ENCODE measurements around the gene BANP. TPM values are rescaled to one million over a fixed set of nuclear protein-coding genes. Genes with fewer than 3 reads are reported as not detected.
"Not testable (repeated sequence)": the region's sequence is repeated elsewhere in the genome, so short reads cannot be mapped to it uniquely, and the experiment has no call there.

Gene BANP
- total RNA-seq, 1 donor from 2014 or later: 30.4 TPM

DNA sequence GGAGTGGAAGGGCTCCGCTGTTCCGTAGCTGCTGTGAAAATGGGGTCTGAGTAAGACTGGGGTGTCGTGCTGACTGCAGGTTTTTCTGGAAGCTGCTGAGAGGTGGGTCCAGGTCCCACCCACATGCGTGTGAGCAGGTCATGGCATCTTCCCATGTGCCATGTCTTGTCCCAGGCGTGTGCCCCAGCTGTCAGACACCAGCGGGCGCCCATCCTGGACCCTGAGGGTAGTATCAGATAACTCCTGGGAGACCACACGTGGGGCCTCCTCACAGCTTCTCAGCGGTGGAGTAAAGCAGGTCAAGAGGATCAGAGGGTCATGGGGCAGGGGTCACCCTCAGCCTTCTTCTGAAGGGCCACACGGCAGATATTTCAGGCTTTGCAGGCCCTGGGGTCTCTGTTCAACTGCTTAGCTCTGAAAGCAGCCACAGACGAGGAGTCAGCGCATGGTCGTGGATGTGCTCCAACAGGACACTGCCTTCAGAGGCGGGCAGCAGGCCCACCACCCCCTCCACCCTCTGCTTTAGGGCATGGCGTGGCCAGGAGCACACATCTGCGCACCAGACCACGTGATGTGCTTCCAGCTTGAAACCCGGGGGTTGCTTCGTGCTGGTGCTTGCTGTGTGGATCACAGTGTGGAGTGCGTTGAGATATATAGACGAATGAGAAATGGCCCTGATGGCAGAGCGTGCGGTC lies 68.7 kb downstream of the BANP start:
- Mint-ChIP-seq H3K4me3 (no peak overlapping the region), H3K27me3 (ENCODE audit: insufficient read depth, low read depth) (no peaks in the 10 kb centered on the region), H3K27ac (no peak overlapping the region), H3K9me3 (no peaks in the 10 kb centered on the region), H3K4me1 (peaks cover 30% of the 10 kb centered on the region), H3K36me3 (peaks cover 3% of the 10 kb centered on the region)
- Histone ChIP-seq H3K9me3 (ENCODE audit: low read depth) (no peaks in the 10 kb centered on the region), H3K4me2 (no peak overlapping the region), H3K4me1 (peaks cover 3% of the 10 kb centered on the region), H3K27ac (no peak overlapping the region), H3K27me3 (no peaks in the 10 kb centered on the region), H3K4me3 (no peak overlapping the region), H3F3A (ENCODE audit: low read depth) (no peaks in the 10 kb centered on the region), H3K36me3 (no peaks in the 10 kb centered on the region), H4K20me1 (ENCODE audit: low read depth) (peaks cover 6% of the 10 kb centered on the region), H3K79me2 (ENCODE audit: low read depth) (no peaks in the 10 kb centered on the region), H3K9ac (no peak overlapping the region), H2AFZ (replicated peaks) (no peak overlapping the region)
- TF ChIP-seq EZH2phosphoT487 (IDR thresholded peaks at IDR 0.05): no peak
- TF ChIP-seq CTCF (IDR thresholded peaks at IDR 0.05): no peak
- no peak for TF ChIP-seq EZH2 (IDR thresholded peaks at IDR 0.05)
- no peak for DNase-seq (ENCODE audit: low spot score)

DNA sequence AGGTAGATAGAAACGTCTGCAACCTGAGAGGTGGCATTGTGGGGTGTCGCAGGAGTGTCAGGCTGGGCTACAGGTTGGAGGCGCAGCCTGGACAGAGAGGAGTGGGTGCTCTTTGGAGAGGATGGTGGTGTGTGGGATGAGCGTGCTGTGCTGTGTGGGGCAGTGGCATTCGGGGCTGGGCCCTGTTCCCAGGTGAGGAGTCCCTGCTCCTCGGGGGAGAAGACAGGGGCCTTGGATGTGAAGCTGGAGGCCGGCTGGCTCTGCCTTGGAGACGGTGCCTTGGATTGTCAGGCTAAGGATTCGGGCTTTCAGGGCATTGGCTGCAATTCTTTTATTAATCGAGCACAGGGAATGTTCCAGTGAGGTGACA lies 69.3 kb downstream of the BANP start:
- Histone ChIP-seq H3K9ac (no peak overlapping the region), H3K79me2 (ENCODE audit: low read depth) (no peaks in the 10 kb centered on the region), H4K20me1 (ENCODE audit: low read depth) (peaks cover 6% of the 10 kb centered on the region), H3K4me2 (no peak overlapping the region), H3K27ac (no peak overlapping the region), H2AFZ (replicated peaks) (no peak overlapping the region), H3F3A (ENCODE audit: low read depth) (no peaks in the 10 kb centered on the region), H3K9me3 (ENCODE audit: low read depth) (no peaks in the 10 kb centered on the region), H3K27me3 (no peaks in the 10 kb centered on the region), H3K4me1 (peaks cover 7% of the 10 kb centered on the region), H3K36me3 (no peaks in the 10 kb centered on the region), H3K4me3 (no peak overlapping the region)
- Mint-ChIP-seq H3K9me3 (no peaks in the 10 kb centered on the region), H3K4me3 (no peak overlapping the region), H3K4me1 (peaks cover 35% of the 10 kb centered on the region), H3K27me3 (ENCODE audit: insufficient read depth, low read depth) (no peaks in the 10 kb centered on the region), H3K36me3 (peaks cover 3% of the 10 kb centered on the region), H3K27ac (no peak overlapping the region)
- DNase-seq (ENCODE audit: low spot score): no peak
- TF ChIP-seq CTCF (IDR thresholded peaks at IDR 0.05) (no peak), EZH2 (IDR thresholded peaks at IDR 0.05) (no peak), EZH2phosphoT487 (IDR thresholded peaks at IDR 0.05) (no peak)

GRCh38 chr16:88021041-88021970 lies 70.1 kb downstream of the BANP start:
- not testable (repeated sequence) for H3K36me3 Mint-ChIP-seq; H3K27me3 Mint-ChIP-seq (ENCODE audit: insufficient read depth, low read depth); H3K9me3 Mint-ChIP-seq; H3K79me2 ChIP-seq (ENCODE audit: low read depth); H3K27ac Mint-ChIP-seq; DNase-seq (ENCODE audit: low spot score); H3K27ac ChIP-seq; H3K36me3 ChIP-seq; H3F3A ChIP-seq (ENCODE audit: low read depth); H3K4me2 ChIP-seq; H3K4me1 ChIP-seq; H4K20me1 ChIP-seq (ENCODE audit: low read depth); H2AFZ ChIP-seq (replicated peaks); H3K9ac ChIP-seq; H3K27me3 ChIP-seq; H3K4me3 Mint-ChIP-seq; H3K9me3 ChIP-seq (ENCODE audit: low read depth); H3K4me3 ChIP-seq
- H3K4me1 Mint-ChIP-seq: peaks cover 39% of the 10 kb centered on the region

All from neural progenitor cell (in vitro differentiated cells).